Skeletal muscle cell (primary cell): Measurements from ENCODE around the gene COBL.

ENCODE experiments used
- DNase-seq: peaks from one replicate; pipeline ENCODE4 v3.0.0-alpha.2; 2010; ENCODE audit warnings: low read depth
- H3K4me3 ChIP-seq: 2 replicates; pipeline ENCODE4 v1.5.1; 2011; ENCODE audit warnings: low read depth, mild to moderate bottlenecking, control low read depth, low read length, moderate library complexity

The COBL gene

DNA sequence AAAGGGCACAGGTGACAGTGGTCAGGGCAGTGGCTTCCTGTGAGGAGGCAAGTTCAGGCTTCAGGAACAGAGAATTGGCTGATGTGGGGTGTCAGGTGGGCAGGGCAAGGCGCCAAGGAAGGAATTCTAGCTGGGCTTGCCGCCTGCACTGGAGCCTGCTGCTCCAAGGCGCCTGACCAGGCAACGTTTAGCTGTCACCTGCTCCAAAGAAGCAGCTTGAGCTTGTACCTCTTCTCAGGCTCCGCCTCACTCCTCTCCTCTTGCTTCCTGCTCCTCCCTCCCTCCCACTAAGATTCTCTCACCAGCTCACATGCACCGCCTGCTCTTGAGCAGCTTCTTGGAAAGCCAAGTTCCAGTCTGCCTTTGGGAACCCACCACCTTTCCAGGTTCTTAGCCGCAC lies 346.5 kb downstream of the COBL start:
- no peak overlapping the region for H3K4me3 ChIP-seq

More for the DNA sequence above, 346.5 kb downstream of the COBL start:
- no peak for DNase-seq
